Progenitor cell of endocrine pancreas (in vitro differentiated cells): ENCODE measurements around the gene PHACTR2. TPM values are rescaled to one million over a fixed set of nuclear protein-coding genes. Genes with fewer than 3 reads are reported as not detected.
"Not testable (repeated sequence)": the region's sequence is repeated elsewhere in the genome, so short reads cannot be mapped to it uniquely, and the experiment has no call there.

Source experiments
- DNase-seq: peaks from one replicate; pipeline ENCODE4 v3.0.0; 2021; ENCODE audit warnings: low spot score; ENCODE audit not compliant: unreplicated experiment
- H3K27ac Mint-ChIP-seq: 2 replicates; pipeline ENCODE4 v1.8.0; 2021; ENCODE audit warnings: mild to moderate bottlenecking, moderate library complexity, mixed read lengths
- H3K27me3 Mint-ChIP-seq: 2 replicates; pipeline ENCODE4 v1.8.0; 2021; ENCODE audit warnings: mixed read lengths
- H3K36me3 Mint-ChIP-seq: 2 replicates; pipeline ENCODE4 v1.8.0; 2022; ENCODE audit warnings: mixed read lengths; ENCODE audit not compliant: insufficient read depth
- H3K4me1 Mint-ChIP-seq: 2 replicates; pipeline ENCODE4 v1.8.0; 2021; ENCODE audit warnings: low read depth, mixed read lengths
- H3K4me3 Mint-ChIP-seq: 2 replicates; pipeline ENCODE4 v1.8.0; 2021; ENCODE audit warnings: low read depth, mild to moderate bottlenecking, moderate library complexity, mixed read lengths
- H3K9me3 Mint-ChIP-seq: 2 replicates; pipeline ENCODE4 v1.8.0; 2021; ENCODE audit warnings: low read depth, mixed read lengths
- CTCF ChIP-seq: fragments of 200-600 bp; sonication (generic); IDR thresholded peaks from one replicate; pipeline ENCODE4 v1.5.0; 2021; ENCODE audit warnings: antibody characterized with exemption, mild to moderate bottlenecking; ENCODE audit not compliant: unreplicated experiment
- total RNA-seq: library from RNA; stranded (reverse); gene quantifications from 2 replicates; pipeline ENCODE4 v1.2.1, GENCODE V29; 2021

Gene PHACTR2
- total RNA-seq, 1 donor from 2014 or later, result 55.2 TPM

- Mint-ChIP-seq H3K9me3 (peaks cover 10% of the 10 kb centered on the region), H3K27ac (no peak overlapping the region), H3K27me3 (no peaks in the 10 kb centered on the region), H3K4me1 (no peaks in the 10 kb centered on the region), H3K36me3 (peaks cover 43% of the 10 kb centered on the region), H3K4me3 (no peak overlapping the region)
- DNase-seq, result no peak
- TF ChIP-seq CTCF, result no peak
Measured at GRCh38 chr6:143792402-143793279, 114.9 kb downstream of the PHACTR2 start.

GRCh38 chr6:143793280-143793619 lies 115.5 kb downstream of the PHACTR2 start:
- Mint-ChIP-seq H3K4me1 (no peaks in the 10 kb centered on the region), H3K27me3 (no peaks in the 10 kb centered on the region), H3K27ac (no peak overlapping the region), H3K36me3 (peaks cover 49% of the 10 kb centered on the region), H3K9me3 (peaks cover 16% of the 10 kb centered on the region), H3K4me3 (no peak overlapping the region)
- DNase-seq, result no peak
- TF ChIP-seq CTCF, result no peak

GRCh38 chr6:143796551-143796950 lies 118.8 kb downstream of the PHACTR2 start:
- H3K9me3 Mint-ChIP-seq, result peaks cover 41% of the 10 kb centered on the region
- H3K4me1 Mint-ChIP-seq, H3K27ac Mint-ChIP-seq, DNase-seq, H3K27me3 Mint-ChIP-seq, H3K4me3 Mint-ChIP-seq: not testable (repeated sequence)
- H3K36me3 Mint-ChIP-seq, result peaks cover 57% of the 10 kb centered on the region

- H3K27ac Mint-ChIP-seq, result not testable (repeated sequence)
Measured at GRCh38 chr6:143798487-143798886, 120.7 kb downstream of the PHACTR2 start.

GRCh38 chr6:143802833-143803565 lies 125.2 kb downstream of the PHACTR2 start:
- Mint-ChIP-seq H3K9me3 (peaks cover 27% of the 10 kb centered on the region), H3K27ac (no peak overlapping the region), H3K27me3 (no peaks in the 10 kb centered on the region), H3K4me1 (no peaks in the 10 kb centered on the region), H3K4me3 (no peak overlapping the region), H3K36me3 (peaks cover 42% of the 10 kb centered on the region)
- no peak for DNase-seq
- no peak for TF ChIP-seq CTCF

More at GRCh38 chr6:143798487-143798886, 120.7 kb downstream of the PHACTR2 start:
- H3K9me3 Mint-ChIP-seq, result peaks cover 41% of the 10 kb centered on the region
- H3K4me1 Mint-ChIP-seq, DNase-seq, H3K27me3 Mint-ChIP-seq, H3K4me3 Mint-ChIP-seq: not testable (repeated sequence)
- H3K36me3 Mint-ChIP-seq, result peaks cover 55% of the 10 kb centered on the region

- H3K4me3 Mint-ChIP-seq, result no peak overlapping the region
- no peak overlapping the region for H3K27ac Mint-ChIP-seq
- TF ChIP-seq CTCF, result no peak
- DNase-seq, result no peak
- peaks cover 19% of the 10 kb centered on the region for H3K9me3 Mint-ChIP-seq
- peaks cover 34% of the 10 kb centered on the region for H3K36me3 Mint-ChIP-seq
- H3K4me1 Mint-ChIP-seq, result no peaks in the 10 kb centered on the region
- H3K27me3 Mint-ChIP-seq, result no peaks in the 10 kb centered on the region
Measured at GRCh38 chr6:143803769-143804568, 126.2 kb downstream of the PHACTR2 start.
